GM21423 (cell line): ENCODE data around the gene MASP1.
A peak's percentile ranks its signal among the peaks of the same experiment; 100 is the strongest.
"Not testable (repeated sequence)": the region's sequence is repeated elsewhere in the genome, so short reads cannot be mapped to it uniquely, and the experiment has no call there.

ENCODE experiments used
- ATAC-seq: cut with Tn5 transposase; IDR thresholded peaks from one replicate; pipeline ENCODE4 v1.9.1; 2021; ENCODE audit warnings: mild to moderate bottlenecking, moderate library complexity; ENCODE audit not compliant: unreplicated experiment

The MASP1 gene

DNA sequence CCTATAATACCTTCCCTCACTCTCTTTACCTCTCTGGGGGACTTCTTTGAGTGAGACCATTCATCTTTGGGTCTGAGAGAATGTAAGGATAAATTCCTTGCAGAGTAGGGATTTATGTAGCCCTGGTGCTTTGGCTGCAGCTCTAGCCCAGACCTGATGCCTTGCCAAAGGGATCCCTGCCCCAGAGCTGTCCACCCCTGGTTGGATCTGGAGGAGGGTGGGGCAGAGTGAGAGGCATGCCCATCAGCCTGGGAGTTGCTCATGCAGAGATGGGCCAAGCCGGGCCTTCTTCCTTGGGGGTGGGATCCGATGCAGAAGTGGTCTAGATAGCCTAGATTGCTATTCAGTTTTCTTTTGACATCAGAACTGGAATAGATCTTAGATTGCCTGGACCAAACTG is 62.8 kb downstream of the MASP1 start:
- no peak for ATAC-seq

DNA sequence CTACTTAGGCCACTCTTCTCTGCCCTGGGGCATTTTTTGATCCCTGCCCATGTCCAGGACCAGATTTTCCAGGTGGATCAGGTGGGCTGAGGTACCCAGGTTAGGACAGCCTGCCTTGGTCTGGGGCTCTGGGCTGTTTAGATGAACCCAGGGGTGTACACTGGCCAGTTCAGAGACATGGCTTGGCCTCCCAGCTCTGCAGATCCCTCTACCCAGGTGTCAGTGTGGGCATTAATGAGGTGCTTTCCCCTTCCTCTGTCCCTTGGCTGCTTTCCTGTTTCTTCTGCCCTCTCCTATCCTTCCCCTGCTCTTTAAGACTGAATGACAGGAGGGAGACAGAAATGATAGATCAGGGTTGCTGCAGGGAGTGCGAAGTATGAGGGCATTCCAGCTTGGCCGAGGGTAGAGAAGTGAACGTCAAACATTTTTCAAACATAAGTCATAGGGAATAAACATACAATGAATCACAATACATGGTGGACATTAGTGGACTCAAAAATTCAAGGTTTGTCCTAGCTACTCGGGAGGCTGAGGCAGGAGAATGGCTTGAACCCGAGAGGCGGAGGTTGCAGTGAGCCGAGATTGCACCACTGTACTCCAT is 63.8 kb downstream of the MASP1 start:
- ATAC-seq = no peak

DNA sequence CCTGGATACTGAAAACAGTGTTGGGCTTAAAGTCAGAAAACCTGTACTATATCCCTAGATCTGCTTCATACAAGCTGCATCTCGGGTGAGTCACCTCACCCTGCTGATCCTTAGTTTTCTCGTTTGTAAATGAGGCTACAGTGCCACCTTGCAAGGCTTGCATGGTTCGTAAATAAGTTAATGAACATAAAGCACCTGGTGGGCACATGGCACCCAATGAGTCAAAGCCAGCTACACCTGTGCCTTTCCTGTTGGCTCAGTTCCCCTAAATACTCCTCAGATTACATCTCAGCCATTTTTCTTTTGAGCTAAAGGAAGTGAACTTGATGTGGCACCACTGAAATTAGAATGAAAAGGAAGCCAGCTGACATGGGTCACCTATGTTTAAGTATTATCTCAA is 67.7 kb downstream of the MASP1 start:
- ATAC-seq = no peak

DNA sequence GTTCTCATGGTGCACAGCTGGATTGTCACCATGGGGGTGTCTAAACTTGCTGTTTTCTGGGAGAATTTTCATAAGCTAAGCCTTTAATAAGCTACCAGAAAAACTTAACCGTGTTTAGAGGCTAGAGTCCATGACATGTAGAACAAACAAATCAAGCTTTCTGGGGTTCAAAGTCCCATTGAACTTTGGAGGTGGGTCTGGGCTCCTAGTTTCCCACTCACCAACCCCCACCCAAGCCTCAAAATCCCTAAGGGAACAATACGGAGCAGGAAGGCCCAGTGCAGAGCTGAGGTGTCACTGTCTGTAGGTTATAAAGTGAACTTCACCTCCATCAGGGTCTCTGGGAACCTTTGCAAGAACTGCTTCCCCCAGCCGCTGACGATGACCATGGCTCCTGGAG is 68.7 kb downstream of the MASP1 start:
- no peak for ATAC-seq

DNA sequence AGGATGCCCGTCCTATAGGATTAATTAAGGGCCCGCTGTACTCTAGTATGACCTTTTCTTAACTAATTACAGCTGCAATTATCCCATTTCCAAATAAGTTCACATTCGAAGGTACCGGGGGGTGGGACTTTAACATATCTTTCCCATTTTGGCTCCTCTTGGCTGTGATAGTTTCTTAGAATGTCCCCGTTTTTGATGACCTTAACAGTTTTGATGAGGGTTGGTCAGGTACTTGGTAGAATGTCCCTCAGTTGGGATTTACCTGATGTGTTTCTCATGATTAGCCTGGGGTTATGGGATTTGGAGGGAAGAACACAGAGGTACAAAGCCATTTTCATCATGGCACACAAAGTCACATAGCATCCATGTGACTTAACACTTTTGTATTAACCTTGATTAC is 76.1 kb downstream of the MASP1 start:
- ATAC-seq = no peak

DNA sequence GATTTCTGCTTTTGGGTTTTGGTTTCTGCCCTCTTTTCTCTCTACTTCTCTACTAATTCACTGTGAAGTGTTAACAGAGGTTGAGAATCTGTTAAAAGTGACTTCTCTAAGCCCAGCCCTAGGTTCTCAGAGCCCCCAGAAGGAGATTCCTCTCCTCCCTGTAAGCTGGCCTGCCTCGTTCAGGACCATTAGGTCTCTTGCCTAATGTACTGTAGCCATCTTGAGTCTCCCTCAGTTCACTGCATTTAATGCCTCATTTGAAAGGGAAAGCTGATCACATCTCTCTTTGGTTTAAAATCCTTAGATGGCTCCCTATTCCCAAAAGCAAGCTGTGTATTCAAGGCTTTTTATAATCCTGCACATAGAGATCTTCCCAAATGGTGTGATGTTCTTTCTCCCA is 77.9 kb downstream of the MASP1 start:
- ATAC-seq = no peak

DNA sequence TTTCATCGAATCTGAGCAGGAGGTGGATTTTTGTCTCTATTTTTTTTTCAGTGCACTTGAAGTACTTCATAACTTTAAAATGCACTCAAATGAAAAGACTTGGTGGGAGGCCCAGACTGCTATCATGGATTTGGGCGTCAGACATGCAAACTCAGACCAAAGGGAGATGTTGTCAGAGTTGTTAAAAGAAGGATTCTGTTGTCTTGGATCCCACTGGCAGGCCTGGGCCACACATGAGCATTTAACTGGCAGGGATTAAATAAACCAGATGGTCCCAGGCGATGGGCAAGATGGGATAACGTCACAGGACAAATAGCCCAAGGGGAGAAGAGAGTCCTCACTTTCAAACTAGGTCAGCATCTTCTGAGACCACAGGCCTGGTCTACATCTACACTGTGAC is 78.8 kb downstream of the MASP1 start:
- no peak for ATAC-seq

DNA sequence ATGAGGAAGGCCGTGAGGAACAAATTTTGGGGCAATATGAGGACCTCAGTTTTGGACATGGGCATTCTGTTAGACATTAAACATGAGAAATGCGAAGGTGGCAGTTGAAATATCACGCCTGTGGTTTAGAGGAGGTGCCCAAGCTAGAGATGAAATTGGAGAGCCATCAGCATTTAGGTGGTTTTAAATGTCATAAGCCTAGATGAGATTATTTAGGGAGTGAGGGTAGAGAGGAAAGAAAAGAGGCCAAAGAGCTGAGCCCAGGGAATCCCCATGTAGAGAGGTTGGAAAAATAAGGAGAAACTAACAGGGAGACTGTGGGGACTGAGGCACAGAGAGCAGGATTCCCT is 79.4 kb downstream of the MASP1 start:
- ATAC-seq = no peak

DNA sequence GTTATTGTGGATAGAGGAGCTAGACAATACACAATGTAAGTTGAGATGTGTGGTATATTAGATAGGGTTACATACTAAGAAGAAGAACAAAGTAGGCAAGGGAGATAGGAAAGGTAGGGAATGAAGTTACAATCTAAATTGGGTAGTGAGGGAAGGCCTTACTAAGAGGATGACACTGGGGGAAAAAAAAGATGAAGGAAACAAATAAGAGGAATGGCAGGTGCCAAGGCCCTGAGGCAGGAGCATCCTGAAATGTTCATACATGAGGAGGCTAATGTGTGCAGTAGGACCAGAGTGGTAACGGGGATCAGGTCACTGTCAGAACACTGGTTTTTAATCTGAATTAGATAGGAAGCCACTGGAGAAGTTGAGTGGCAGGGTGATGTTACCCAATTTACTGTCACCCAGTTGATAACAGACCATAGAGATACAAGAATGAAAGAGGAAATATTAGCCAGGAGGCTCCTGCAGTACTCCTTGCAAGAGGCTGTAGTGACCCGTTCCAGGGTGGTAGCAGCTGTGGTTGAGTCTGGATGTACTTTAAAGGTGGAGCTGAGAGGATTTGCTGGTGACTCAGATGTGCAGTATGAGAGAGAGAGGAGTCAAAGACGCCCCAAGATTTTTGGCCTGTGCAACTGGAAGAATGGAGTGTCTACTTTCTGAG is 79.9 kb downstream of the MASP1 start:
- no peak for ATAC-seq

DNA sequence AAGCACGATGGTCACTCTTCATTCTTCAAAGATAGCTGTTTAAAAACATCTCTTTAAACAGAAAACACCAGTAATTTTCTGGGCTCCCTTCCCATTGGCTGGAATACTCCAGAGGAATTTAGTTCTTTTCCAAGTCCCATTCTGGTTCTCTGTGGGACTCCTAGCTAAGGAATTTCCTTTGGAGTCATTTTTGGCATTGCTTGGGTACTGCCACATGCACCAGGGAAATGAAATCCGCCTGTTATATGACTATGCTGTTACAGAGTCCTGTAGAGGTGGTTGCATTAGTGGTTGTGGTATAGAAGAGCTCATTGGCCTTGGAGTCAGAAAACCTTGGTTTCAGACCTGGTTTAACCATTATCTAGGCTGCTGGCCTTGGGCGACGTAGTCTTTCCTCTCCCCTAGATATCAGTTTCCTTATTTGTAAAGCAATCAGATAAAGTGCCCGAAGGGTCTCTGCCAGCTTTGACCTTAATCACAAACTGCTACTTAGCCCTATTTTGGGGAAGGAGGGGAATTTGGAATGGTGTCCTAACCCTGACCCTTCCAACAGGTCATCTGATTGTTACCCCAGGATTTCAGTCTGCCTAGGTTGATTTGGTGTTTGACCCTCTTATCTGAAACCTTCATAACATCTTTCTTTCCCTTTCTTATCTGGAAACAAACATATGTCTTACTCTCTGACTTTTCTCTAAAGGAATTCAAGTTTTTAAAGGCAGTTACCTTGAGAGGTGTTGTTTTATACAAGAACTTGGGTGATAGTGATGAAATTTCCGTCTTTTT is 80.8 kb downstream of the MASP1 start:
- peak; percentile 98 for ATAC-seq

DNA sequence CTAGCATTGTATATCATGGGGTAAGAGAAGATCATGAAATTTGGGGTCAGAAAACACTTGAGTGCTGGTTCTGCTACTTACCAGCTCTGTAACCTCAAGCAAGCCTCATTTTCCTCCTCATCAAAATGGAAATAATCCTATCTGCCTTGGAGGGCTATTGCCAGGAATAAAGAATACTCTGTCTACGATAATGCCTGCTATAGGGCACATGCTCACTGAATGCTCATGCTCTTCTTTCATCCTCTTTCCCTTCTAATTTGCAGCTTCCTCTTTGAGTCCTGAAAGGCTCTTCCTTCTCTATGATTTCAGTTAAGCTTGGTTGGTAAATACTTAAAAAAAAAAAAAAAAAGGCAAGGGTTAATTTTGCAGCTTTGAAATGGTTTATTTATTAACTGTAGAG is 81.4 kb downstream of the MASP1 start:
- ATAC-seq = no peak

DNA sequence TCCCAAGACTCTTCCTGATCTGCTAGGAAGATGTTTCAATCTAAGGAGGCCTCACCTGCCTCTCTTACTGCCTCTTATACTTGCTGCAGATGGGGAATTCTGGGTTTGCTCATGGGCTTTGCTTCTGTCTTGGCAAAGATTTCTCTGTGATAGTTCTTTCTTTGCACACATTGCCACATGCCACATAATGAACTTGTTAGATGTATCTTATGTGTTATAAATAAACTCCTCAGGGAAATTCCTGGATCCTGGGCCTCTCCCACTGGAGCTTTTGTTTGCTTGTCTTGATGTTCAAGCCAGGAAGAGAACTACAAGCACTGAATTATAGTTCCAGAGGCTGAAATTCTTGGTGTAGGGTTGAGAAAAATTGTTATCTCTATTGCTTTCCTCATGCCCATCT is 82.0 kb downstream of the MASP1 start:
- ATAC-seq = no peak

DNA sequence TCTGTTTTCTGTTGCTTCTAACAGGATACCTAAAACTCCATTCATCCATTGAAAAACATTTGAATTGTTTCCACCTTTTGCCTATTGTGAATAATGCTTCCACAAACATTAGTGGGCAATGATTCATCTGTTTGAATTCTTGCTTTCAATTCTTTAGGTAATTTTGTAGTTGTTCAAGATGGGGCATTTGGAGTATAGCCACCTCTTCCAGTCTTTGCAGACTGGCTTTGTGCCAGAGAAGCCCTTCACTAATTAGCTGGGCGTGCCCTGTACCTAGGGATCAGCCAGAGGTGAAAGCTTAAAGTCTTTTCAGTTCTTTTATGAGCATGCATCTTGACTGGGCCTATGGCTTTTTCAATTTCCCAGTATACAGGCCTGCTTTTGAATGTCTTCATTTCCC is 83.4 kb downstream of the MASP1 start:
- ATAC-seq = no peak

DNA sequence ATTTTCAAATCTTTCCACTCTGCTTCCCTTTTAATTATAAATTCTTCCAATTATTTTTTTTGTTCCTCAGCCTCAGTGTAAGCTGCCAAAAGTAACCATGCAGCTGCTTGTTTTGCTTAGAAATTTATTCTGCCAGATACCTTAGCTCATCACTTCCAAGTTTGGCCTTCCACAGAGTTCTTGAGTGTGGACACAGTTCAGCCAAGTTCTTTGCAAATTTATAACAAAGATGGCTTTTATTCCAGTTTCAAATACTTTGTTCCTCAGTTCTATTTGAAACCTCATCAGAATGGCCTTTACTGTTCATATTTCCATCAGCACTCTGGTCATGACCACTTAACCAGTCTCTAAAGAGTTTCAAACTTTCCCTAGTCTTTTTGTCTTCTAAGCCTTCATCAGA is 83.9 kb downstream of the MASP1 start:
- ATAC-seq = no peak

DNA sequence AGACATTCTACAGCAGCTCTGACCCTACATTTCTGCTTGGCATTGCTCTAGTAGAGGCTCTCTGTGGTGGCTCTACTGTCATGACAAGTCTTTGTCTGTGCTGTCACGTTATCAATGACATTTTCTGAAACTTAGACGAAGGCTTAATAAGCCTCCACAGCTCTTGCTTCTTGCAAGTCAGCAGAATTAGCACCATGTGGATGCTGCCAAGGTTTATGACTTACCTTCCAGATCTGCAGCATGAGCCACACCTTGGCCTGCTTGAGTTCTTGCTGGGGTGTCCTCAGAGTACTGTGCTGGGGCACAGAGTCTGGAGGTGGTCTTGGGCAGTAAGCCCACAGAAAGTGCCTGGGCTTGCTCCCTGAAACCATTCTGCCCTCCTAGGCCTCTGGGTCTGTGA is 84.5 kb downstream of the MASP1 start:
- no peak for ATAC-seq

DNA sequence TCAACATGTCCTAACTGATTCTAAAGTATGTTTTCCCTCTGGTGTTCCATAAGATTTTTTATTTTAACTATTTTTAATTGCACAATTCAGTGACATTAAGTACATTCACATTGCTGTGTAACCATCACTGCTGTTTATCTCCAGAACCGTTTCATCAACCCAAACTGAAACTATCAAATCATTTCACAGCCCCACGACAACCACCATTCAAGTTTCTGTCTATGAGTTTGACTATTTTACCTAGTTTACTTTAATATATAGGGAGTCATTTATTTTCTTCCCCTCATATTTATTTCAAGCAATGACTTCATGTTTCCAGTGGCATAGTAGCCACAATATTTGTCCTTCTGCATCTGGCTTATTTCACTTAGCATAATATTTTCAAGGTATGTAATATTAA is 85.9 kb downstream of the MASP1 start:
- no peak for ATAC-seq

DNA sequence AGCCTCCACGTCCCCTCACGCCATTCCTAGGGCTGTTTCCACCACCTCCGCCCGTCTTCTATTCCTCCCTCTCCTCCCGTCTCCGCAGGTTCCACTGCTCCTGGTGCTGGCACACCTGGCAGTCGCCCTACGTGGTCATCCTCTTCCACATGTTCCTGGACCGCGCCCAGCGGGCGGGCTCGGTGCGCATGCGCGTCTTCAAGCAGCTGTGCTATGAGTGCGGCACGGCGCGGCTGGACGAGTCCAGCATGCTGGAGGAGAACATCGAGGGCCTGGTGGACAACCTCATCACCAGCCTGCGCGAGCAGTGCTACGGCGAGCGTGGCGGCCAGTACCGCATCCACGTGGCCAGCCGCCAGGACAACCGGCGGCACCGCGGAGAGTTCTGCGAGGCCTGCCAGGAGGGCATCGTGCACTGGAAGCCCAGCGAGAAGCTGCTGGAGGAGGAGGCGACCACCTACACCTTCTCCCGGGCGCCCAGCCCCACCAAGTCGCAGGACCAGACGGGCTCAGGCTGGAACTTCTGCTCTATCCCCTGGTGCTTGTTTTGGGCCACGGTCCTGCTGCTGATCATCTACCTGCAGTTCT is 92.0 kb downstream of the MASP1 start:
- ATAC-seq = not testable (repeated sequence)

DNA sequence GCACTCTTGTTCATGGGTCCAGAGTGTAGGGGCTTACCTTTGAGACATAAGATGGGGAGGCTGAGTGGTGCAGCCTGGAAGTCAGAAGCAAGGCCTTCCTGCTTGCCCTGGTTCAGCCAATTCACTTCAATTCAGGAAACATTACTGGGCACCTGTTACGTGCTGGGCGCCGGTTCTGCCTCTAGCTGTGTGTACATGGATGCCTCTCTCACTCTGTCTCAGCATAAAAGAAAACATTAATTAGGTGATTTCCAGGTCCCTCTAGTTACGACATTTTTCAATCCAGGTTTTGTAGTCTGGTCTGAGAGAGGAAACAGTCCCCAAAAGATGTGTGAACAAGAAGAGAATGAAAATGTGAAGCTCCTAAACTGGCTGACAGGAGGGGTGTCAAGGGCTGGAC is 93.0 kb downstream of the MASP1 start:
- no peak for ATAC-seq

DNA sequence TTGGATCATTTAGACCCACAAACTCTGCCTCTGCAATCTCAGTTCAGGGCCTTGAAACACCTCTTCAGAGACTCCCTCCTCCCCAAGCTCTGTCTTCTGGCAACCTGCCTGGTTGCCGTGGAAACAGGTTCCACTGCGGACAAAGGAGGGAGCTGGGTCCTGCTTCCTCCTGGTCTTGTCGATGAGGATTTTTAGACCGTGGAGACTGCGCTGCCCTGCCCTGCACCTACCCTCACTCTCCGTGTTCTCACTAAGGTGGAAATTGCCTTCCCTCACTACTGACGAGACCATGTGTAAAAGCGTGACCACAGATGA is 94.2 kb downstream of the MASP1 start, which contains the start of gene RTP1:
TSS of gene RTP1 (plus strand) at position 152 of the 315 bp plus-strand sequence. CDS start at position 182, 30 bp downstream.
- no peak for ATAC-seq

DNA sequence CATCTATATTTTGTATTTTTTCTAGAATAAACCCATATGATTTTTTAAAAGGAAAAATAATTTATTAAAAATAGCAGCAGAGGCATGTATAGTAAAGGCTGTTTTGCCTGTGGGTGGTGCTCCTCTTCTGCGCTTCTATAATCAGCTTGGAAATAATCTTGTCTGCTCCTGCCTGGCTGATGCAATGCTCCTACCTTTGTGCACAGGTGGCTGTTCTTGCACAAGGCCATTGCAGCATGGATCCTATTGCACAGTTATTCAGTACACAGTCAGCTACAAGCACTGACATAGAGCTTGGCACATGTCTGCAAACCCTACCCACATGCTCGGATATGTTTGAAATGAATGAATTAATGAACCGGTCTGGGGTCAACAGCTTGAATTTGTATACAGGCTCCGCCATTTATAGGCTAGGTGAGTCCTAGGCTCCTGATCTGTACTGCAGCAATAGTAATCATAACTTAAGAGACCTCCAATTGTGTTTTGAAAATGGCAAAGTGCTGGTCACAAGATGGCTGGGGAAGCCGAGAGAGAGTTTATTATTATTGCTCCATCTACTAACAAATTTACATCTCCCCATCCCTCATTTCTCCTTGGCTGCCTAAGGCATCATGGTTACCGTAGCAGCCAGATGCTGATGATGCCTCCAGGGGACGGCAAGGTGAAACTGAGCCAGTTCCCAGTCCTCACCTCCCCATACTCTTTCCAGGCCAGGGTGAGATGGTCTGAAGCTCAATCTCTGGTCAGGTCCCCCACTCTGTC is 94.8 kb downstream of the MASP1 start:
- no peak for ATAC-seq

DNA sequence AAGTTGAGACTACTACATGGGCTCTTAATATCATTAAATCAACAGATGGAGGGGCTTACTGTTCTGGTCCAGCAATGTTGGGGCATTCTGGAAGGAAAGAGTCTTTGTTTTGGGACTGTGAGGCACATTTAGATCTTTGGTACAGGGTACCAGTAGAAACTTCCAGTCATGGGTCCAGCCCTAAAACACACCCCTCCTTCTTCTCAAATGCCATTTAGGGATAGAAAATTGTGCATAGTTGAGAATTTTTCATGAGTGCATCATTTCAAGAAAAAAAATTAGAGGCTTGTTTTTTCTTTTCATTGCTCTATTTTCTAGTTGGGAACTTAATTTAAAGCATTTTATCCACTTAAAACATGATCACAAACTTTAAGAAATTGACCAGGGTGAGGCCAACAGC is 98.4 kb downstream of the MASP1 start:
- ATAC-seq = no peak
